ENCODE results near the gene BTG4.

The BTG4 gene

DNA sequence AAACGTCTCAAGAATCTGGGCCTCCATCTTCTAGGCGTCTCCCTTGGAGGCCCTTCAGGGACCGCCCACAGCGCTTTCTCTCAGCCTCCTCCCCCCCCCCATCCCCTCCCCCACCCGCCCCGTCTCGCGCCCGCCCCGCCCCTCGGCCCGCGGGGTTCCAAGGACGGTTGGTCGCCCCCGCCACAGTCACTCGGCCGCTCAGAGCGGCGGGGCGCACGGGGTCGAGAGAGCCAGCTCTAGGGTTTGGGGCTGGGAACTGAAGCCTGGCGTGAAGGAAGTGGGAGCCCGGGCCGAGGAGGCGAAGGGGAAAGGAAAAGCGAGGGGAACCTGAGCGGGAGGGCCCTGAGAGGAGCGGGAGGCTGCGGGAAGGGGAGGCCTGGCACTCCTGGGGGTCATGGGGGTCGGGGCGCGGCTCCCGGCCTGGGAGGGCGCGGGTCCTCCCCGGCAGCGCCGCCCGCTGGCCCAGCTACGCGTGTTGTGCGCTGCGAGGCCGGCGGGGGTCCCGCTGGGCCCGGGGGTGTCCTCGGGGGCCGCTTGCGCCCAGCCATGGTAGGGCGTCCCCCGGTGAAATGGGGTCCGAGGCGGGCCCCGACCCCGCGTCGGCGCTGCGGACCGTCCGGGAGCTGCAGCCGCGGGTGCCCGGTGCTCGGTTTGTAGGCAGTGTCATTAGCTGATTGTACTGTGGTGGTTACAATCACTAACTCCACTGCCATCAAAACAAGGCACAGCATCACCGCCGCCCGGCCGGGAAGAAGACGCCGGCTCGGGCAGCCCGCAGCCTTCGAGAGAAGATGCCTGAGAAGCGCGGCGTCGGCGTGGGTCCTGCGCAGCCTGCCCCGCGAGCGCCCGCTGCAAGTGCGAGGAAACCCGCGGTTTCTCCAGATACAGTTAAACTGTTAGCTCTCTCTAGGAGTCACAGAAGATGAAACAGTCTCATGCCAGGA is at the start of gene BTG4:
Gene BTG4, minus strand, starts transcription at position 91 of the 944 bp plus-strand sequence. CDS start 13,610 bp downstream, outside the sequence.
- no peak for DNase-seq

DNA sequence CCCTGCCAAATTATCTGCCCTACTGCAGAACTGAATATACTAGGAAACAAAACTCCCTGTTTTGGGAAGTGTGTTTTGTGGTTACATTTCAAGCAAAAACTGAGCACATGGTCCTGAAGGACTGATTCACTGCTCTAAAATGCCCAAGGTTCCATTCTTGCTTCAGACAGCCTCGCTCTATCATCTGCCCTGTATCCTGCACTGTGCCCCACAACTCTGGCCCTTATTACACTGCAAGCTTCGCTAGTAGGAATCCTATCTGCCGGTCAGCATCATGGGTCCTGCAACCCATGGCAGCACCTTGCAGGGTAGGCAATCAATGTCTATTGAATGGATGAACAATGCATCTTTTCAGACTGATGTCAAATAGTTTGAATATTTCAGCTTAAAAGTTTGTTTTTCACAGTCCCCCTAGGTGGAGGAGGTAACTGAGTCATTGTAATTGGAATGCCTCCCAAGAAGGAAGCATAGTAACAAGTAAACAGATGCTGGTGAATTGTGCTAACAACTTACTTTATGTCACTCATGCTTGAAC is 49.7 kb upstream of the BTG4 start:
- DNase-seq, result no peak

DNA sequence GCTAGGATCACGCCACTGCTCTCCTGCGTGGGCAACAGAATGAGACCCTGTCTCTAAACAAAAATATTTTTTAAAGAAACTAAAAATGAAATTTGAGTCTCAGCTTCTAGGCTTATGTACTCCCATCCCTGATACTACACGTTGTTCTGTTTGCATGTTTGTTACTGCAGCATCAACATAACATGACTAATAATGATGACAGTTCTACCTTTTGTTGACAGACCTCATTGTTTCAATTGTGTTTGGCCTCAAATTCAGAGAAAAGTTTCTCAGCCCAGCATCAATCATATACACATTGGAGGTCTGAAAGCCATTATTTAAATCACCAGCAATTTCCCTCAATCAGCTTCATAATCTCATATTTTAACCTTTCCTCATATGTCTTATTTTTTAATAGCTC is 49.1 kb upstream of the BTG4 start:
- DNase-seq, result no peak

DNA sequence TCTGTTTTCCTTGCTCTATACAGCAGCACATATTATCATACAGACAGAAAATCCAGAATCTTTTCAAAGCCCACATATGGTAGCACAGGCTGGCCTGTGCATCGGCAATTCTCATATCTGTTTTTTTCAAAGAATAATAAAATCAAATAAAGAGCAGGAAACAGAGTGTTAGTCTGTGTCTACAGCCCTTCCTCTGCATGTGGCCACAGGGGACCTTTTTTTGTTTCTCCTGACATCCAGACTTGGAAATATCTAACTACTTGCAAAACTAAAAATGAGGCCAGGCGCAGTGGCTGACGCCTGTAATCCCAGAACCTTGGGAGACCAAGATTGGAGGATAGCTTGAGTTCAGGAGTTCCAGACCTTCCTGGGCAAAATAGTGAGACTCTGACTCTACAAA is 48.6 kb upstream of the BTG4 start:
- DNase-seq, result no peak

DNA sequence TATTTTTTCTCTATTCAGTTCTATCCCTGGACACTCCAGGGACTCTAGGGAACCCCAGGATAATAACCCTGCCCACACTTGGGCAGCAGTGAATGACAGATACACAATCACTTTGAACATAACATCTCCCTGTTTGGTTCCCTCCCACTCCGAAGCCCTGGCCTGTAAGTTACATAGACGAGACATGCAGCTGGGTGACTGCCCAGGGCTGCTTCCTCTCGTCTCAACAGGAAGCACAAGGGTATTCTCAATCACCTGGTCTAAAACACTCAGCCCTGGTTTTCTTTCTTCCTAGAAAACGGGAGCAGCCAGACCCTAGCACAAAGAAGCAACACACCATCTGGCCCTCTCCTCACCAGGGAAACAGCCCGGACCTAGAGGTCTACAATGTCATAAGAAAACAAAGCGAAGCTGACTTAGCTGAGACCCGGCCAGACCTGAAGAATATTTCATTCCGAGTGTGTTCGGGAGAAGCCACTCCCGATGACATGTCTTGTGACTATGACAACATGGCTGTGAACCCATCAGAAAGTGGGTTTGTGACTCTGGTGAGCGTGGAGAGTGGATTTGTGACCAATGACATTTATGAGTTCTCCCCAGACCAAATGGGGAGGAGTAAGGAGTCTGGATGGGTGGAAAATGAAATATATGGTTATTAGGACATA is 47.7 kb upstream of the BTG4 start:
- DNase-seq, result no peak

DNA sequence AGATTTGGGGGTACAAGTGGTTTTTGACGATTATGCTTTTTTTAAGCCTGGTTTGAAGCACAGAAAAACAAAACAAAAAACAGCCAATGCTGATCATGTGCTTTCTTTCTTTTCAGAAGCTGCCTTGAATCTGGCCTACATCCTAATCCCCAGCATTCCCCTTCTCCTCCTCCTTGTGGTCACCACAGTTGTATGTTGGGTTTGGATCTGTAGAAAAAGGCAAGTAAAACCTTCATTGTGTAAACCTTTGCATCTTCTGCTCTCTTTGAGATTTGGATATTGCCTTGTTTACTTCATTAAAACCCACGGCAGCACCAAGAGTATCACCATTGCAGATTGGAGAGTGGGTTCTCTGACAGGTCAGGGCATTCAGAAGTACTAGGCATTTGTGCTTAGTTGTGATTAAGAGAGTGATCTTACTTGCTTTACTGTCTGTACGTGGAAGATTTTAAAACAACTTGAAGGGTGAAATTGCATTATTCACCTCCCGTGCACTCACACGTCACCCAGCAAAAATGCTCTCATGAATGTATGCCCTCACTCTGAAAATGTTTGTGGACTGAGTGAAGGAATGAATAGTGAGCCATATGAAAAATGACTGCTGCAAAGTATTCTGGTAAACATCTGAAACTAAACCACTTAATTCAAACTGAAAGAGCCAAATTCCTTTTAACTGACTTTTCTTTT is 45.4 kb upstream of the BTG4 start:
- no peak for DNase-seq

DNA sequence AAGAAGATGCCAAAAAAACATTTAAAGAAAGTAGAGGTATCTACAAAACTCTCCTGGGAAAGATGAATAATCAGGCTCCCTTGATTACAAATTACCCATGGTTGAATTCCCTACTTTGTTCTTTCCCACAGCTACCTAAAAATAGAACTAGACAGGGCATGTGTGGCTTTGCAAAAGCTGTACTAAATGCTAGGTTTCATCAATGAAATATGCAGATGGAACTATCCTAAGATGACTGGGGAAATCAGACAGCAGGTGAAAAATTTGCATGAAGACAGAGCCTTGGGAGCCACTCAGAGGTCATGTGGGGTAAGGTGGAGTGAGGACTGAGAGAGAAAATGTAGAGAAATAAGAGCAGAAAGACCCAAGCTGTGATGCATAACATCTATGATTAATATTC is 43.1 kb upstream of the BTG4 start:
- DNase-seq, result no peak

DNA sequence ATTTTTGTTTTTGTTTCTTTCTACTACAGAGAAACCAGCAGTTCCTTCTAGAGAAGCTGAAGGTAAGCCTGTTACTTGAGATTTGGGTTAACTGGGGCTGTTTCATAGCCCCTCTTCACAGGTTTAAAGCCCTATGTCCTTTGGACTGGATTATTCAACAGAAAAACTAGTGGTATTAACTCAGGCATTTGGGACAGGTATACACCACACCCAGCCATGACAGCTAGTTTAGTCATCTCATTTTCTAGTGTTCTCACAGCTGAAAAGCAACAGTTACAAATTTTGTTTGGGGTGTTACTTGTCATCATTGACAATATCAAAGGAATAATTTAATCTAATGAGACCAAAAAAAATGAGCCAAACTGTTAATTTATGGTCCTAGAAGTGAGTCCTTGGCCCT is 42.3 kb upstream of the BTG4 start:
- no peak for DNase-seq

DNA sequence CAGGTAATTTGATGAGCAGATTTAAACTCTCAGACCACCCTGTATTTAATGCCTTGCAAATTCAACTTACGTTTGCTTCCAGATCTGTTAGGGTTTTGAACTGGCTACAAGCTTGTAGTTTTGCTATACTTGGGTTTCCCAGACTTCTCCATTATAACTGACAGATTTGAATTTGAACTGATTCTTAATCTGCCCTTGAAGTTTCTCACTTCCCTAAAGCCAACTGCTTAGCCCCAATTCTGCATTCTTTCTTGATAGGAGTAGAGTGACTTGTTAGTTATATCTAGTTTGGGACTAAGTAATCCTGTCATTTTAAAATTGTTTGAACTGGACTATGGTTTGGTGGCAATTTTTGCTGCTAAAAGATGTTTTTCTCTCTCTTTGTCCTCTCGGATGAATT is 38.1 kb upstream of the BTG4 start:
- DNase-seq, result no peak

DNA sequence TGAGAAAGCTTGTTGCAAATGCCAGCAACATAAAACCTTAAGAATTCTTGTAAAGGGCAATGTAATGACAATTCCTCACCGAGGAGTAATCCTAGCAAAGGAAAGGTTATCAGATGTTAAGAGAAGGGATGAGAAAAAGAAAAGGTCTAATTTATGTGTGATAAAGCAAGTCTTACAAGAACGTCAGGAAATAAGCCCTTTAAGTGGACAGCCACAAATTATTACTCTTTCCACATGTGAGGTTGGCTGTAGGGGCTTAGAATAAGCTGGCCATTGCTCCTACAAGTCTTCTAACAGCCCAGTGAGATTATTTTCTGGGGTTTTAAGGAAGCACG is 37.6 kb upstream of the BTG4 start:
- no peak for DNase-seq

DNA sequence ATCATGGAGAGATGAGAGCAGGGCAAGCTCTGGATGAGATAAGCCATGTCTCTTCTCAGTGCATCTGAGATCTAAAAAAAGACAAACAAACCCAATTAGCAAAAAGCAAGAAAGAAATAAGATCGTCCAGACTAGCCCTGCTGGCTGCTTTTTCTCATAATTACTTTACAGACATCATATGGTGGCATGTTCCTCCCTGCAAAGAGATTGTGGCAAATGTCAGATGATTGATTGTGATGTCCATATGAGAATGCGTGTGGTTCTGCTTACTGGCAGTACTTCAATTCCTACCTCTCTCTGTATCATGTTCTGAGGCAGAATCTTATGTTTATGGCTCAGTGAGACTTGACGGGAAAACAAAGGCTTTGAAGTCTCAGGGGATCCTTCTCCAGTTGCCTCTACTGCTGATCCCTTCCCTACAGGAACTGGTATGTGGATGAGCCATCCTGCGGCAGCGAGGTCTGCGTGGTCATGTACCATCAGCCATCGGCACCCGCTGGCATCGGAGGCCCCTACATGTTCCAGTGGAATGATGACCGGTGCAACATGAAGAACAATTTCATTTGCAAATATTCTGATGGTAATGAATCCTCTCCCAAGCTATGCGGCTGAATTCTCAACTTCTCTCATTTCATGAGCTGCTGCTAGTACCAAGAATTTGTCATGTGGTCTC is 37.1 kb upstream of the BTG4 start:
- DNase-seq, result no peak

DNA sequence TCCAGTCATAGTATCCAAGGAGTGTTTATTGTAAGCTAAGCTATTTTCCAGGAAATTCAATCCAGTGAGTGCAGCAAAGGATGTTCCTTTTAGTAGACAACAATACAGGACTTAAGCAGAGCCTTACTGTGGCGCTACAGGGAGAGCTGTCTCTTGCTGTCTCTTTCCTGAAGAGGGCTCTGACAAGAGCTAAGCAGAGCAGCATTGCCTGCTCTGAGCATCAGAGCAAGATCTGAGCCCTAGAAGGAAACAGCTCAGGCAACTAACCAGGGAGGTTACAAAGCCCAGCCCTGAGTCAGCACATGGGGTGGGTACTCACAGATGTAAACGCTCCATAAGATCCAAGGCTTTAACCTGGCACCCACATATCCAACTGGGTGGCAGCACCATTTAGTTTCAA is 36.3 kb upstream of the BTG4 start:
- no peak for DNase-seq

DNA sequence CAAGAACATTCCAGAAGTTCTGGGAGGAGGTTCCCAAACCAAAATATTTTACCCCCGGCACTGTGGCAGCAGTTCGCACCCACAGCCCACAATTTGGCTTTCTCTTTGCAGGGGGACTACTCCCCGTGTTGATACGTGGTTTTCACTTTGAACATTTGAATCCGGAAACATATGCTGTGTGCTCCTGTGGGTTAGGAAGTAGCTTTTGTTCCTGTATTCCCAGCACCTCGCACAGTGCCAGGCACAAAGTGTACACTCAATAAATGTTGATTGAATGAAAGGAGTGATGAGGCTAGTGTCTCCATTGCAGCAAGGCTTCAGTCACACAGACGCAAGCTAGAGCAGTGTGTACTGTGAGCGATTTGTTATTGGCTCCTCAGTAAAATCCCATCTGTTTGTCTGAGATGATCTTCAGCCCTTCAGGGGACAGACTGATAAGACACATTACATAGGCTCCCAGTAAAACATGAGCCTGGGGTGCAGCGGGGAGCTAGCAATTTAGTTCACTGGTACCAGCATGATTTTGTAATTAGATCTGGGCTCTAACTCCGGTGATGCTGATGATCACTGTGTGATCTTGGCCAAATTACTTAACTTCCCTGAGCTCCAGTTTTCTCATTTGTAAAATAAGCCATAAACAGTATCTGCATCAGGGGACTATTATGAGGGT is 30.6 kb upstream of the BTG4 start:
- DNase-seq, result no peak

DNA sequence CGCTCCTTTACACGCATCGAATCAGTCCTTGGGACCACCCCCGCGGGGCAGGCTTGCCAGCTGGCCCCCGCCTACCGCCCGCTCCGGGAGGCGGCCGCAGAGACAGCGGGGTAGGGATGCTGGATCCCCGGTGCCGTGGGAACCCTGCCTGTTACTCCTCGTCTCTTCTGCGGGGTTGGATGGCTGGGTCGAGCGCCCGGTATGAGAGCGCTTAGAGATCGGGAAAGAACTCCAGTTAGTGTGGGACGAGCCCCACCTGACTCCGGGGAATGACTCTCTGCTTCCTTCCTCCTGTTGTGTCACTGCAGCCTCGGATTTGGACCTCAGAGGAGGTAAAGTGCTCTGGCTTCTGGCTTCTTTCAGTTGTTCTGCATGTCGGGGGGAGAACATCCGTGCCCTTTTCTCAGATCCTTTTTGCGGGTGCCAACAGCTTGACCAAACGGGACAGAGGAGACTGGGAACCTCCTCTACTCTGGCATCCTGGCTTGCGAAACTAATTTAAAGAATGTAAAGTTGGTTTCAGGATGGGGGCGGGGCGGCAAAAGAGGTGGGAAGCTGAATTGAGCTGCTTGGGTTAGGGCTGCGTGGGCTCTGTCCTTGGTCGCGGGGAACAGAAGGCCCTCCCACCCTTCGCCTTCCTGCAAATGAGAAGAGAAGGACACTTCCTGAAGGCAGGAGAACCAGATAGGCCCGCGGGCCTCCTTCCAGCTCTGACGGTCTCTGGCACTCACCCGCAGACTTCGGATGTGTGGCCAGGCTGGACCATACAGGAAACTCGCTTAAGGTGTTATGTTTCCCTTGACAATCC is 29.3 kb upstream of the BTG4 start:
- DNase-seq, result no peak

DNA sequence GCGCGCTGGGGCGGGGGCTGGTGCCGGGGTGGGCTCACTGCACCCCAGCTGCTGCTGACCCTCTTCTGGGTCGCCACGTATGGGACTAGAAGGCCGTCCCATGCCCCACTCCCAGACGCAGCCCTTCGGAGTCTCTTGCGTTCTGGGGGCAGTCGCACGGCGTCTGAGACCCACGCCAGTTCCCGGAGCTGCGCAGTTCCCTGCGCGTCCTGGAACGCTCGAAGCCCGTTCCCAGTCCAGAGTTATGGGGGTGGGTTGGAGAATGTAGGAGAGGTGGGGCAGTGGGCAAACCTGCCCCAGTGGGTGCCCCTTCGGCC is 28.7 kb upstream of the BTG4 start:
- no peak for DNase-seq

DNA sequence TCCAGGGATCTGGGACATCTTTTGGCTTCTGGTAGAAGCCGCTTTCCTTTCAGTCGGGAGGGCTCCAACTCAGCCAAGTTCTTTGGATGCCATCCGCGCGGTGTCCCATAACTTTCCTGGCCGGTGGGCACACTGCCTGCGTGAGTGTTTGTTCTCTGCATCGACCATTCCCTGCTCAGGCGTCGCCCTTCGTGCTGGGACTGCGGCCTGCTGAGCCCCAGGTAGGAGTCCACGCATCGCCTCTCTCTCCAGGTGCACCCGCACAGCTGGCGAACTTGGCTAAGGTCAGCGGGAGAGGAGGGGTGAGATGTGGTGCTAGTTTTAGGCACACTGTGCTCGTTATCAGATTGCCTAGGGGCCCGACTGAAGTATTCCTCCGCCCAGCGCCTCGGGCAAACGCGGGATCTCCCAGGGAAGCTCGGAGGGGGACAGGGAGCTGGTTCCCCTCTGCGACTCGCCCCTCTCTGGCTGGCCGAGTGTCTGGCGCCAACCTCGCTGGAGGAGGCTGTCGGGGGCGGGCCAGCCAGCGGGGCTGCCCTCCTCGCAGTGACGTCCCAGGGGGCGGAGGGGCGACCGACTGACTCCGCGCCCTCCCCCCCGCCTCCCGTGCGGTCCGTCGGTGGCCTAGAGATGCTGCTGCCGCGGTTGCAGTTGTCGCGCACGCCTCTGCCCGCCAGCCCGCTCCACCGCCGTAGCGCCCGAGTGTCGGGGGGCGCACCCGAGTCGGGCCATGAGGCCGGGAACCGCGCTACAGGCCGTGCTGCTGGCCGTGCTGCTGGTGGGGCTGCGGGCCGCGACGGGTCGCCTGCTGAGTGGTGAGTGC is 28.1 kb upstream of the BTG4 start, which contains the start of gene LAYN:
Gene LAYN, plus strand, starts transcription at position 607 of the 823 bp plus-strand sequence. Its CDS starts 124 bp downstream, at position 731.
- DNase-seq, result no peak

DNA sequence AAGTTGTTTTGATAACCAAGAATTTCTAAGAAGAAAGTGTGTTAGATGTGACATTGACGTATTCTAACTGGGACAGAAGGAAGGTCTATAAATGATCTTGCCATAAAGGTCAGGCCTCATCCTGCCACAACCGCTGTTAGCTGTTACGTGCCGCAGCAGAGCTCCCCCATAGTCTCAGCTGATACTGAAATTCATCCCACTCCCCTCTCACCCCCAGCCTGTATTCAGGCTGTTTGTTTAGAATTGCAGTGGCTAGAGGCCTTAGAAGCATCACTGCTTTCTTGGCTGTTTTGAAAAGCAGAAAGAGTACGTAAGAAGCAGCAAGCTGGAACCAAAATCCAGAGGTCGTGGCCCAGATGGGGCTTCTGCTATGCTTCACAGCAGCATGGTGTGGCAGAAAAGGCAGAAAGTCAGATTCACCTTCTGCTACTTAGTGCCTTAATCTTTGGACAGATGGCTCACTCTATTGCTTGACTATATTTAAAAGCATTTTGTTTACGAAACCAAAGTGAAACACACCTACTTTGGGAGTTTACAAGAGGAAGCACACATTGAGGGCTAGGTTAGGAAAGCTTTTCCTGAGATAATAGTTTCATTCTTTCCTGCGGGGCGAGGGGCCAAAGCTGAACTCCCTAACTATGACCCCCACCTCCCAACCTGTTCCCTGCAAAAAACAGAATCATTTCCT is 27.4 kb upstream of the BTG4 start:
- no peak for DNase-seq

DNA sequence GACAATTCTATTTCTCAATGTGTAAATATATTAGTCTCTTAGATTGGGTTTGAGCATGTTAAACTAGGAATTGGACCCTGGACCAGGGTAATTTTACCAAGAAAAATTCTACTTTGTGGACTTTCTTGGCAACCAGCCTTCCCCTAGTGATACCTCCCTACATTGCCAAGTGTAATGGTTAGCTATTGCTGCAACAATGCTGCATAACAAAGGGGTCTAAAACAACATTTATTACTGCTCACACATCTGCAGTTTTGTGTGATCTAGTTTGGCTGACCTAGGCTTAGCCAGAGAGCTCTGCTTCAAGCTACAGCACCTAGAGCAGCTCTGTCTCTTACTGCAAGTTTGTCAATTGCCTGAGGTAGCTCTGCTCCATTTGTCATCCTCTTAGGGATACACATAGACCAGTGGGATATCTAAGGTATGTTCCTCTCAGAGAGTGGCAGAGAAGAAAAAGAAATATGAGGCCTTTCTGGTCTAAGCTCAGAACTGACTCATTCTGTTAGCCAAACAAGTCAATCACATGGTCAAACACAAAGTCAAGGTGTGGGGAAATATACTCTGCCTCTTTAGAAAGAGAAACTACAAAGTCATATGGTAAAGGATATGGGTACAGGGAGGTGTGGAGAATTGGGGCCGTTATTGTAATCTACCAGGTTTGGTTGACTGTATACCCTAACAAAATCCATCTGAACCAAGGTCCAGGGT is 26.4 kb upstream of the BTG4 start:
- no peak for DNase-seq

DNA sequence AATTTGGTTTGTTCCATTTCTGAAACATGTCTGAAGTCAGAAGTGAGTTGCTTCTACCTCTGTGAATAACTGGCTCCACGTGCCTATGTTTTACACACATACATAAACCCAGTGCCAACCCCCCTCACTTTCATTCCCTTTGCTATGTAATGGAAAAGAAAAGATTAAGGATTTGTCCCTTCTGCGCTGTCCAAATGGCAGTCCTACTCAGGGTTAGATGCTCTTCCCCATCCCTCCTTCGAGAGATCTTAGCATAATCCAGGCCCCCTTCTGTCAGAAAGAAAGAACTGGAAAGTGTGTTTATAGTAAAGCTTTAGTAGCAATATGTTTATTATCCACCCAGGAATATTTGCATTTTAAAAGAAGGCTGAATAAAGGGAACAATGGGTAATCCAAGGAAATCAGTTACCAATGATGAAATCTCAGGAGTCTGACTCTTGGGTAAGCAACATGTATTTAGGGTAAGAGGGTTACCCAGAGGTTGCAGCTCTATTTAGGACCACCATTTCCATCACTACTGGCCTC is 25.2 kb upstream of the BTG4 start:
- DNase-seq, result no peak

All from NCI-H187 (cell line).